Measurements from ENCODE around the gene FRMD5. TPM values are rescaled to one million over a fixed set of nuclear protein-coding genes. Genes with fewer than 3 reads are reported as not detected.

Gene FRMD5
- total RNA-seq, 2 donors from 2014 or later, result 3.6 to 7.0 TPM

GRCh38 chr15:43966646-43967045, 228.4 kb downstream of the FRMD5 start:
- no peaks in the 10 kb centered on the region for H3K27me3 ChIP-seq (ENCODE audit: control insufficient read depth, insufficient read depth, low read length, poor library complexity, severe bottlenecking)
- no peaks in the 10 kb centered on the region for H3K9me3 ChIP-seq (ENCODE audit: control insufficient read depth, low read length)
- Mint-ChIP-seq H3K27ac (no peak overlapping the region), H3K27me3 (ENCODE audit: insufficient read depth) (no peaks in the 10 kb centered on the region), H3K9me3 (no peaks in the 10 kb centered on the region), H3K4me3 (no peak overlapping the region), H3K36me3 (ENCODE audit: low read depth) (no peaks in the 10 kb centered on the region), H3K4me1 (peaks cover 2% of the 10 kb centered on the region)
- no peak overlapping the region for H3K9ac ChIP-seq (ENCODE audit: extremely low read depth, low read length, poor library complexity, severe bottlenecking)
- DNase-seq, result no peak
- H3K4me1 ChIP-seq (ENCODE audit: control insufficient read depth, insufficient read depth, low read length), result no peaks in the 10 kb centered on the region
- no peak overlapping the region for H3K4me3 ChIP-seq (ENCODE audit: low read length)
- no peaks in the 10 kb centered on the region for H3K36me3 ChIP-seq (ENCODE audit: control insufficient read depth, insufficient read depth, low read length)
- no peak overlapping the region for H3K27ac ChIP-seq (ENCODE audit: low read depth, low read length)
- no peak for TF ChIP-seq CTCF (conservative IDR thresholded peaks at IDR 0.05)

GRCh38 chr15:43958861-43959330, 236.2 kb downstream of the FRMD5 start:
- Histone ChIP-seq H3K27ac (ENCODE audit: low read depth, low read length) (no peak overlapping the region), H3K4me1 (ENCODE audit: control insufficient read depth, insufficient read depth, low read length) (no peaks in the 10 kb centered on the region), H3K9me3 (ENCODE audit: control insufficient read depth, low read length) (no peaks in the 10 kb centered on the region), H3K9ac (ENCODE audit: extremely low read depth, low read length, poor library complexity, severe bottlenecking) (no peak overlapping the region), H3K4me3 (ENCODE audit: low read length) (no peak overlapping the region), H3K36me3 (ENCODE audit: control insufficient read depth, insufficient read depth, low read length) (no peaks in the 10 kb centered on the region), H3K27me3 (ENCODE audit: control insufficient read depth, insufficient read depth, low read length, poor library complexity, severe bottlenecking) (no peaks in the 10 kb centered on the region)
- TF ChIP-seq CTCF (conservative IDR thresholded peaks at IDR 0.05), result no peak
- peaks cover 4% of the 10 kb centered on the region for H3K4me1 Mint-ChIP-seq
- H3K36me3 Mint-ChIP-seq (ENCODE audit: low read depth), result no peaks in the 10 kb centered on the region
- H3K9me3 Mint-ChIP-seq, result no peaks in the 10 kb centered on the region
- no peak overlapping the region for H3K4me3 Mint-ChIP-seq
- no peak for DNase-seq
- H3K27ac Mint-ChIP-seq, result no peak overlapping the region
- H3K27me3 Mint-ChIP-seq (ENCODE audit: insufficient read depth), result no peaks in the 10 kb centered on the region
- 94% methylated on average over 2 of the region's 2 CpGs; no CpG with 5 or more reads in 1 of the 2 experiments for WGBS, 2 experiments (ENCODE audit: insufficient coverage in 1 of 2, insufficient read length in 1 of 2)

- Histone ChIP-seq H3K27ac (ENCODE audit: low read depth, low read length) (no peak overlapping the region), H3K9ac (ENCODE audit: extremely low read depth, low read length, poor library complexity, severe bottlenecking) (no peak overlapping the region), H3K9me3 (ENCODE audit: control insufficient read depth, low read length) (no peaks in the 10 kb centered on the region), H3K36me3 (ENCODE audit: control insufficient read depth, insufficient read depth, low read length) (no peaks in the 10 kb centered on the region), H3K4me3 (ENCODE audit: low read length) (no peak overlapping the region), H3K4me1 (ENCODE audit: control insufficient read depth, insufficient read depth, low read length) (no peaks in the 10 kb centered on the region), H3K27me3 (ENCODE audit: control insufficient read depth, insufficient read depth, low read length, poor library complexity, severe bottlenecking) (no peaks in the 10 kb centered on the region)
- Mint-ChIP-seq H3K36me3 (ENCODE audit: low read depth) (no peaks in the 10 kb centered on the region), H3K4me3 (no peak overlapping the region), H3K9me3 (no peaks in the 10 kb centered on the region), H3K4me1 (peaks cover 11% of the 10 kb centered on the region), H3K27me3 (ENCODE audit: insufficient read depth) (no peaks in the 10 kb centered on the region), H3K27ac (no peak overlapping the region)
- no peak for TF ChIP-seq CTCF (conservative IDR thresholded peaks at IDR 0.05)
- no peak for DNase-seq
- WGBS, 2 experiments (ENCODE audit: insufficient coverage in 1 of 2, insufficient read length in 1 of 2), result 83 to 100% methylated on average over 1 of the region's 1 CpG
Measured at GRCh38 chr15:43957724-43958123, 237.3 kb downstream of the FRMD5 start.

All from endodermal cell (in vitro differentiated cells).